H1 (cell line): ENCODE results near the gene MGLL. TPM values are rescaled to one million over a fixed set of nuclear protein-coding genes. Genes with fewer than 3 reads are reported as not detected.

Experiments
- CTCF ChIA-PET: fragments of 300-600 bp; sonication (Branson Sonifier 250); formaldehyde crosslinking; loops from one replicate; lab custom pipeline; 2021; ENCODE audit not compliant: partially characterized antibody; lab: Charles Lee
- POLR2A ChIA-PET: fragments of 300-600 bp; sonication (Branson Sonifier 250); formaldehyde crosslinking; loops from one replicate; lab custom pipeline; 2021; ENCODE audit warnings: inconsistent platforms; ENCODE audit not compliant: partially characterized antibody; lab: Charles Lee
- DNase-seq, 2 experiments: peaks; one replicate each; pipeline versions ENCODE4 v3.0.0 to v3.0.0-alpha.2; 2010 to 2022; ENCODE audit warnings: low spot score in 2 of 2, low read depth in 1 of 2, mixed read lengths in 1 of 2
- FAIRE-seq: peaks from 2 replicates; lab custom pipeline; 2011; peaks lifted over from hg19 to GRCh38; lab: Jason Lieb, UNC
- H2AFZ ChIP-seq: 2 replicates; pipeline ENCODE4 v1.8.1; 2012; ENCODE audit warnings: low read length, inconsistent platforms
- H2AK5ac ChIP-seq: 2 replicates; pipeline ENCODE4 v1.6.1; 2013; ENCODE audit warnings: low read depth, low read length
- H2BK120ac ChIP-seq: replicated peaks from 2 replicates; pipeline ENCODE3; 2013; ENCODE audit warnings: low read depth, low read length, inconsistent platforms
- H2BK12ac ChIP-seq: 2 replicates; pipeline ENCODE4 v1.6.1; 2013; ENCODE audit warnings: low read depth, low read length
- H2BK15ac ChIP-seq: 2 replicates; pipeline ENCODE4 v1.6.1; 2013; ENCODE audit warnings: low read length
- H2BK20ac ChIP-seq: 2 replicates; pipeline ENCODE4 v1.6.1; 2013; ENCODE audit warnings: low read length
- H2BK5ac ChIP-seq: 2 replicates; pipeline ENCODE4 v1.6.1; 2013; ENCODE audit warnings: low read depth, low read length
- H3K14ac ChIP-seq: 2 replicates; pipeline ENCODE4 v1.6.1; 2013; ENCODE audit warnings: inconsistent platforms; ENCODE audit not compliant: insufficient read length
- H3K18ac ChIP-seq: 2 replicates; pipeline ENCODE4 v1.6.1; 2013; ENCODE audit warnings: low read length; ENCODE audit errors: extremely low read depth
- H3K23ac ChIP-seq: 2 replicates; pipeline ENCODE4 v1.6.1; 2013; ENCODE audit warnings: inconsistent platforms; ENCODE audit not compliant: insufficient read length
- H3K23me2 ChIP-seq: 2 replicates; pipeline ENCODE4 v1.6.1; 2013; ENCODE audit warnings: low read depth, low read length
- H3K27ac ChIP-seq: 2 replicates; pipeline ENCODE4 v1.6.1; 2011; ENCODE audit warnings: low read depth, low read length, inconsistent platforms
- H3K27me3 ChIP-seq, 4 experiments: replicated peaks in 1 of 4; 1 replicate in 1 of 4; 2 replicates in 3 of 4; pipeline versions ENCODE4 v1.6.1 to v1.8.1; 2011 to 2013; ENCODE audit warnings: low read length in 3 of 4, mild to moderate bottlenecking in 3 of 4, inconsistent platforms in 2 of 4, mixed read lengths in 2 of 4, moderate library complexity in 1 of 4; ENCODE audit not compliant: control insufficient read depth in 3 of 4, insufficient read depth in 3 of 4; ENCODE audit errors: extremely low read depth in 1 of 4
- H3K36me3 ChIP-seq, 4 experiments: 2 replicates each; pipeline versions ENCODE4 v1.6.1 to v1.8.1; 2011 to 2013; ENCODE audit warnings: mild to moderate bottlenecking in 4 of 4, low read length in 3 of 4, moderate library complexity in 2 of 4, control low read depth in 1 of 4, inconsistent platforms in 1 of 4; ENCODE audit not compliant: insufficient read depth in 4 of 4, control insufficient read depth in 2 of 4
- H3K4ac ChIP-seq: replicated peaks from 2 replicates; pipeline ENCODE3; 2013; ENCODE audit warnings: low read length, low read depth, mixed read lengths, inconsistent platforms; ENCODE audit not compliant: insufficient read length
- H3K4me1 ChIP-seq, 4 experiments: replicated peaks in 1 of 4; 1 replicate in 1 of 4; 2 replicates in 3 of 4; pipeline versions ENCODE4 v1.6.1 to v1.8.1; 2011 to 2013; ENCODE audit warnings: low read length in 3 of 4, inconsistent platforms in 2 of 4, mixed read lengths in 1 of 4; ENCODE audit not compliant: insufficient read depth in 4 of 4, control insufficient read depth in 3 of 4
- H3K4me2 ChIP-seq, 2 experiments: 2 replicates each; pipeline versions ENCODE4 v1.6.1 to v1.8.1; 2011 to 2013; ENCODE audit warnings: low read depth in 2 of 2, low read length in 2 of 2, control low read depth in 1 of 2, inconsistent platforms in 1 of 2, mild to moderate bottlenecking in 1 of 2; ENCODE audit not compliant: insufficient read depth in 1 of 2
- H3K4me3 ChIP-seq, 4 experiments: fragments of 200-600, 300-600 bp in 1 of 4; sonication (generic), shearing (Covaris generic), sonication (Bioruptor Twin) in 1 of 4; 2 replicates each; pipeline versions ENCODE4 v1.5.1 to v1.8.1; 2011 to 2016; ENCODE audit warnings: low read length in 4 of 4, low read depth in 3 of 4, control low read depth in 2 of 4, inconsistent platforms in 2 of 4, mild to moderate bottlenecking in 2 of 4, mixed read lengths in 1 of 4, moderate library complexity in 1 of 4; ENCODE audit not compliant: insufficient read depth in 2 of 4; ENCODE audit errors: extremely low read depth in 1 of 4
- H3K56ac ChIP-seq: replicated peaks from 2 replicates; pipeline ENCODE3; 2013; ENCODE audit warnings: low read depth, mild to moderate bottlenecking, mixed read lengths, low read length, inconsistent platforms; ENCODE audit not compliant: insufficient read length
- H3K79me1 ChIP-seq: 2 replicates; pipeline ENCODE4 v1.6.1; 2013; ENCODE audit warnings: low read depth, low read length, control low read depth
- H3K79me2 ChIP-seq, 2 experiments: 2 replicates each; pipeline versions ENCODE4 v1.6.1 to v1.8.1; 2012 to 2013; ENCODE audit warnings: low read length in 2 of 2, mild to moderate bottlenecking in 2 of 2, inconsistent platforms in 1 of 2; ENCODE audit not compliant: insufficient read depth in 2 of 2, control insufficient read depth in 1 of 2
- H3K9ac ChIP-seq, 4 experiments: replicated peaks in 1 of 4; 1 replicate in 1 of 4; 2 replicates in 3 of 4; pipeline versions ENCODE4 v1.6.1 to v1.8.1; 2011 to 2013; ENCODE audit warnings: low read depth in 3 of 4, low read length in 3 of 4, control low read depth in 2 of 4, mild to moderate bottlenecking in 2 of 4, moderate library complexity in 2 of 4, inconsistent platforms in 1 of 4; ENCODE audit errors: extremely low read depth in 1 of 4
- H3K9me3 ChIP-seq, 2 experiments: 2 replicates each; pipeline versions ENCODE4 v1.6.1 to v1.8.1; 2012 to 2013; ENCODE audit warnings: mild to moderate bottlenecking in 2 of 2, moderate library complexity in 2 of 2, control low read depth in 1 of 2, inconsistent platforms in 1 of 2, low read depth in 1 of 2, low read length in 1 of 2, mixed read lengths in 1 of 2; ENCODE audit not compliant: insufficient read depth in 2 of 2
- H4K20me1 ChIP-seq, 2 experiments: replicated peaks in 1 of 2; 2 replicates each; pipeline versions ENCODE3 to v1.8.1; 2011 to 2013; ENCODE audit warnings: inconsistent platforms in 2 of 2, low read length in 2 of 2, mild to moderate bottlenecking in 1 of 2; ENCODE audit not compliant: insufficient read depth in 2 of 2, control insufficient read depth in 1 of 2
- H4K5ac ChIP-seq: 2 replicates; pipeline ENCODE4 v1.6.1; 2013; ENCODE audit warnings: low read length, low read depth, mixed read lengths, inconsistent platforms; ENCODE audit not compliant: insufficient read length
- H4K8ac ChIP-seq: 2 replicates; pipeline ENCODE4 v1.8.0; 2013; ENCODE audit warnings: mild to moderate bottlenecking, moderate library complexity, low read length, inconsistent platforms; ENCODE audit not compliant: insufficient read depth; ENCODE audit errors: extremely low read depth
- H4K91ac ChIP-seq: replicated peaks from 2 replicates; pipeline ENCODE3; 2013; ENCODE audit warnings: low read length, mixed read lengths, inconsistent platforms; ENCODE audit not compliant: insufficient read length
- CTCF ChIP-seq, 3 experiments: IDR thresholded peaks; 1 replicate in 2 of 3; 2 replicates in 1 of 3; pipeline versions ENCODE4 v1.5.1 to v1.6.1; 2011; ENCODE audit warnings: low read length in 3 of 3, mild to moderate bottlenecking in 3 of 3, inconsistent platforms in 2 of 3, low read depth in 1 of 3, moderate library complexity in 1 of 3; ENCODE audit not compliant: insufficient read depth in 1 of 3; ENCODE audit errors: control extremely low read depth in 1 of 3
- HDAC2 ChIP-seq, 2 experiments: fragments of 300-600 bp in 1 of 2; sonication (generic) in 1 of 2; IDR thresholded peaks; 2 replicates each; pipeline ENCODE4 v1.6.1; 2011 to 2012; ENCODE audit warnings: low read depth in 2 of 2, low read length in 2 of 2, mild to moderate bottlenecking in 2 of 2, moderate library complexity in 2 of 2, borderline replicate concordance in 1 of 2, inconsistent platforms in 1 of 2
- MAX ChIP-seq: IDR thresholded peaks from 2 replicates; pipeline ENCODE4 v1.6.1; 2012; ENCODE audit warnings: inconsistent platforms
- RAD21 ChIP-seq, 2 experiments: IDR thresholded peaks in 1 of 2; conservative IDR thresholded peaks in 1 of 2; 2 replicates each; pipeline ENCODE4 v1.6.1; 2011; ENCODE audit warnings: low read depth in 2 of 2, low read length in 2 of 2, improper control_type of control experiment in 1 of 2, inconsistent platforms in 1 of 2, mild to moderate bottlenecking in 1 of 2, moderate library complexity in 1 of 2
- SAP30 ChIP-seq: fragments of 300-600 bp; sonication (generic); IDR thresholded peaks from 2 replicates; pipeline ENCODE4 v1.7.1; 2012; ENCODE audit warnings: low read length, moderate library complexity, mild to moderate bottlenecking, inconsistent platforms; ENCODE audit not compliant: insufficient read depth, insufficient replicate concordance
- SIX5 ChIP-seq: IDR thresholded peaks from 2 replicates; pipeline ENCODE4 v1.6.1; 2011; ENCODE audit warnings: mild to moderate bottlenecking, low read depth, low read length
- TCF12 ChIP-seq: IDR thresholded peaks from 2 replicates; pipeline ENCODE4 v1.6.1; 2011; ENCODE audit warnings: low read depth, mild to moderate bottlenecking, low read length
- WGBS, 2 experiments: shearing (Covaris generic) in 1 of 2; methylation state at CpG; one replicate each; pipeline versions ENCODE4 v1.1.6 to v1.1.7; 2013 to 2015; ENCODE audit warnings: low lambda C conversion rate in 2 of 2, mixed read lengths in 2 of 2, inconsistent platforms in 1 of 2, low coverage in 1 of 2, missing lambda C conversion rate in 1 of 2; ENCODE audit not compliant: insufficient replicate concordance in 2 of 2, insufficient coverage in 1 of 2, insufficient read length in 1 of 2; ENCODE audit errors: extremely low coverage in 1 of 2, missing lambda C conversion rate in 1 of 2; 5-methylcytosine and 5-hydroxymethylcytosine counted together
- polyA plus RNA-seq, 7 experiments: library from polyadenylated mRNA; depleted of rRNA in 3 of 7; stranded (reverse) in 5 of 7; unstranded in 2 of 7; fragments of >200 nt in 5 of 7; fragments of 200-250 nt in 2 of 7; gene quantifications; 1 replicate in 5 of 7; 2 replicates in 1 of 7; 4 replicates in 1 of 7; pipeline versions ENCODE4 v1.2.1 to v1.2.3, GENCODE V29; 2011 to 2013; ENCODE audit warnings: missing spikeins in 2 of 7, mixed read lengths in 2 of 7
- total RNA-seq: library from RNA; stranded (reverse); fragmentation: NEBNext Ultra II Directional; extraction: Animal tissue kit (Norgen Biotek cat#: 25700); gene quantifications from 2 replicates; pipeline ENCODE4 v1.2.1, GENCODE V29; 2021

MGLL gene
- total and polyA plus RNA-seq, 2 of the 8 experiments (the other 6 are each of a cell fraction or from before 2014, with no cell fraction given), result 0.05 to 0.34 TPM

GRCh38 chr3:127694467-127695215 lies 127.7 kb downstream of the MGLL start:
- no peak overlapping the region for H2BK20ac ChIP-seq
- DNase-seq (no peak), FAIRE-seq (no peak)
- H2BK5ac ChIP-seq, result no peak overlapping the region
- no peaks in the 10 kb centered on the region for H3K27me3 ChIP-seq
- no peak overlapping the region for H3K18ac ChIP-seq
- H3K56ac ChIP-seq, result no peak overlapping the region
- H3K9me3 ChIP-seq, result no peaks in the 10 kb centered on the region
- no peaks in the 10 kb centered on the region for H4K20me1 ChIP-seq
- H2AFZ ChIP-seq, result no peak overlapping the region
- no peak overlapping the region for H3K9ac ChIP-seq
- H3K4ac ChIP-seq, result no peak overlapping the region
- H3K36me3 ChIP-seq, result no peaks in the 10 kb centered on the region
- H2AK5ac ChIP-seq, result no peak overlapping the region
- CTCF ChIA-PET, result interaction anchor here (0.6 to 12.8 kb wide), 22 partner anchors 9 to 1243 kb away, joined by 3 to 172 read pairs (median 4); no protein-coding TSS in a partner anchor
- H3K4me3 ChIP-seq, result no peak overlapping the region
- peaks cover 0 to 10% (median 5%) of the 10 kb centered on the region in 4 experiments; a peak in 5 of 7 replicates for H3K4me1 ChIP-seq
- no peak overlapping the region for H3K4me2 ChIP-seq
- no peak overlapping the region for H2BK120ac ChIP-seq
- WGBS, 2 experiments, result 80% methylated on average over 17 of the region's 17 CpGs; no CpG with 5 or more reads in 1 of the 2 experiments
- H3K14ac ChIP-seq, result no peak overlapping the region
- no peak overlapping the region for H2BK15ac ChIP-seq
- no peak overlapping the region for H3K27ac ChIP-seq
- no peaks in the 10 kb centered on the region for H3K79me1 ChIP-seq
- POLR2A ChIA-PET, result interaction anchor here (0.9 kb wide), 1 partner anchor 12 kb away, joined by 3 read pairs; no protein-coding TSS in a partner anchor
- H3K79me2 ChIP-seq, result no peaks in the 10 kb centered on the region
- no peak overlapping the region for H4K91ac ChIP-seq
- H2BK12ac ChIP-seq, result no peak overlapping the region
- no peak overlapping the region for H3K23ac ChIP-seq
- H4K5ac ChIP-seq, result no peak overlapping the region
- H3K23me2 ChIP-seq, result no peaks in the 10 kb centered on the region
- H4K8ac ChIP-seq, result no peak overlapping the region
- no peak for TF ChIP-seq TCF12
- TF ChIP-seq CTCF (IDR thresholded peaks at IDR 0.05; ENCODE audit: control extremely low read depth in 1 of 3, insufficient read depth in 1 of 3, low read depth in 1 of 3, low read length in 3 of 3), result peak in 2 of 3 experiments; percentile 70 to 81; a peak in 3 of 4 replicates
- no peak for TF ChIP-seq HDAC2 (IDR thresholded peaks at IDR 0.05; ENCODE audit: borderline replicate concordance in 1 of 2, low read depth in 2 of 2, low read length in 2 of 2)
- TF ChIP-seq SIX5, result no peak
- TF ChIP-seq MAX, result 0 out of 2 replicates have a peak, but pooled peaks have one; percentile 15
- TF ChIP-seq SAP30, result no peak
- TF ChIP-seq RAD21 (IDR thresholded peaks at IDR 0.05 in 1 of 2, conservative IDR thresholded peaks at IDR 0.05 in 1 of 2; ENCODE audit: low read depth in 2 of 2, low read length in 2 of 2), result peak; percentile 40 to 57
